Right lobe of liver (tissue), 4 donors: Measurements from ENCODE around the gene UBTD2.

Experiments
- CTCF ChIP-seq, 4 donors: fragments of 200-600 bp in 3 of 4; fragments of 450-650 bp in 1 of 4; IDR thresholded peaks; one replicate each; pipeline versions ENCODE4 v1.5.1 to v1.8.0; 2016 to 2022; ENCODE audit warnings: antibody characterized with exemption in 4 of 4, mild to moderate bottlenecking in 2 of 4
- POLR2A ChIP-seq: fragments of 450-650 bp; IDR thresholded peaks from one replicate; pipeline ENCODE4 v1.6.1; 2017; ENCODE audit warnings: antibody characterized with exemption, mild to moderate bottlenecking
- donor health status: DM: no; HTN: no; CAD: no.
- donor health status: DM: no; HTN: no; CAD: no.
- donor health status: DM: no; HTN: yes; CAD: no.

DNA sequence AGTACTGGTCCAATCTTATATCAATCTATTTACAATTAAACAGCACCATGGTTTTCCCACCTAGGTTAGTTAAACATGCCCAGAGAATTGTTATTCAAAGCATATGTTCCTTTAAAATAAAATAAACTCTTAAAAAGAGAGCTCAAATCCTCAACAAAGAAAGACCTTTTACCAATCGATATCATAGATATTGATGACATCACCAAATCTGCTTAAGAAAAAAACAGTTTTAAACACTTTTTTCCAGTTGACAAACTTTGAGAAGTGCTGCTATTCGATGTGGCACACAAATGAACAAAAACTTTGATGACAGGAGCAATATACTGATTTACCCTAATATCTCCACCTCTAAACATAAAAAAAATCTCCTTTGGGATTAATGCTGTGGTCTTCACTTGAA is 73.8 kb downstream of the UBTD2 start:
- no peak for TF ChIP-seq CTCF (IDR thresholded peaks at IDR 0.05)
- TF ChIP-seq POLR2A, result no peak
